ENCODE data around the gene MRTFB.

GRCh38 chr16:14196011-14196410 is 124.9 kb downstream of the MRTFB start:
- no peak for TF ChIP-seq EZH2 (IDR thresholded peaks at IDR 0.05; ENCODE audit: borderline replicate concordance, low read depth, low read length, poor library complexity, severe bottlenecking)
- TF ChIP-seq CTCF (conservative IDR thresholded peaks at IDR 0.05; ENCODE audit: low read depth, low read length) = no peak
